IPS-20b (cell line): ENCODE results near the gene DIS3L2.
"Not testable (repeated sequence)": the region's sequence is repeated elsewhere in the genome, so short reads cannot be mapped to it uniquely, and the experiment has no call there.

ENCODE experiments used
- H3K27ac ChIP-seq: one replicate; pipeline ENCODE4 v1.5.1; 2013; ENCODE audit warnings: low read length
- H3K27me3 ChIP-seq: 2 replicates; pipeline ENCODE4 v1.6.1; 2013; ENCODE audit warnings: mild to moderate bottlenecking, low read length, inconsistent platforms; ENCODE audit not compliant: insufficient read depth
- H3K36me3 ChIP-seq: 2 replicates; pipeline ENCODE4 v1.6.1; 2013; ENCODE audit warnings: low read depth, mild to moderate bottlenecking, inconsistent platforms, low read length, moderate library complexity; ENCODE audit not compliant: insufficient read depth
- H3K4me1 ChIP-seq: 2 replicates; pipeline ENCODE4 v1.6.1; 2013; ENCODE audit warnings: mild to moderate bottlenecking, control low read depth, inconsistent platforms, low read length, moderate library complexity; ENCODE audit not compliant: insufficient read depth
- H3K4me3 ChIP-seq: 2 replicates; pipeline ENCODE4 v1.5.1; 2013; ENCODE audit warnings: mild to moderate bottlenecking, low read length, inconsistent platforms
- H3K9ac ChIP-seq: 2 replicates; pipeline ENCODE4 v1.6.1; 2013; ENCODE audit warnings: low read depth, mild to moderate bottlenecking, inconsistent platforms, low read length, moderate library complexity
- H3K9me3 ChIP-seq: 2 replicates; pipeline ENCODE4 v1.6.1; 2013; ENCODE audit warnings: mild to moderate bottlenecking, low read depth, low read length, inconsistent platforms; ENCODE audit not compliant: insufficient read depth

The DIS3L2 gene

DNA sequence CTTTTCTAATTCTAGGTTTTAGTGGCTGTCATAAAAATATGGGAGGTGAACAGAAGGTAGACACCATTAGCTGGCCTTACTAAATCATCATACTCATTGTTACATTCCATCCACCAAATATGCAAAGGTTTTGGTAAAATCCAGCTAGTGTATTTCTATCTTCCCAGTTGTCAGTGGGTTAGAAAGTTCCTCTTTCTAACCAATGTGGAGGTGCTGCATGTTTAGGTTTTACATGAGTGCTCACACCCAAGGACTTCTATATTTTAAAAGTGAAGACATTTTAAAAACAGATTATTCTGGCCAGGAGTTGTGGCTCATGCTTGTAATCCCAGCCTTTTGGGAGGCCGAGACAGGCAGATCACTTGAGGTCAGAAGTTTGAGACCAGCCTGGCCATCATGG lies 423.0 kb downstream of the DIS3L2 start:
- Histone ChIP-seq H3K36me3 (no peaks in the 10 kb centered on the region), H3K27ac (no peak overlapping the region), H3K9ac (no peak overlapping the region), H3K4me3 (no peak overlapping the region), H3K27me3 (peaks cover 60% of the 10 kb centered on the region), H3K4me1 (peaks cover 5% of the 10 kb centered on the region), H3K9me3 (no peaks in the 10 kb centered on the region)

DNA sequence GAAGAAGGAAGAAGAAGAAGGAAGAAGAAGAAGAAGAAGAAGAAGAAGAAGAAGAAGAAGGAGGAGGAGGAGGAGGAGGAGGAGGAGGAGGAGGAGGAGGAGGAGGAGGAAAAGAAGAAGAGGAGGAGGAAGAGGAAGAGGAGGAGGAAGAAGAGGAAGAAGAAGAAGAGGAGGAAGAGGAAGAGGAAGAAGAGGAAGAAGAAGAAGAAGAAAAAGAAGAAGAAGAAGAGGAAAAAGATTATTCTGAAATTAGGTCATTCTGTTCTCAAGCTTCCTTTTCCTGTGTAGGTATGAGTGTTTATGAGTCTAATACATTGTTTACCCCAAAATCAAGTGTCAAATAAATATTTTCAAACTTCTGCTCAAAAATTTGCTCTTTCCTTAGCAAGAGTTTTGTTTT lies 423.5 kb downstream of the DIS3L2 start:
- not testable (repeated sequence) for H3K4me3 ChIP-seq, H3K27ac ChIP-seq, H3K36me3 ChIP-seq, H3K9me3 ChIP-seq, H3K9ac ChIP-seq, H3K4me1 ChIP-seq
- peaks cover 66% of the 10 kb centered on the region for H3K27me3 ChIP-seq

DNA sequence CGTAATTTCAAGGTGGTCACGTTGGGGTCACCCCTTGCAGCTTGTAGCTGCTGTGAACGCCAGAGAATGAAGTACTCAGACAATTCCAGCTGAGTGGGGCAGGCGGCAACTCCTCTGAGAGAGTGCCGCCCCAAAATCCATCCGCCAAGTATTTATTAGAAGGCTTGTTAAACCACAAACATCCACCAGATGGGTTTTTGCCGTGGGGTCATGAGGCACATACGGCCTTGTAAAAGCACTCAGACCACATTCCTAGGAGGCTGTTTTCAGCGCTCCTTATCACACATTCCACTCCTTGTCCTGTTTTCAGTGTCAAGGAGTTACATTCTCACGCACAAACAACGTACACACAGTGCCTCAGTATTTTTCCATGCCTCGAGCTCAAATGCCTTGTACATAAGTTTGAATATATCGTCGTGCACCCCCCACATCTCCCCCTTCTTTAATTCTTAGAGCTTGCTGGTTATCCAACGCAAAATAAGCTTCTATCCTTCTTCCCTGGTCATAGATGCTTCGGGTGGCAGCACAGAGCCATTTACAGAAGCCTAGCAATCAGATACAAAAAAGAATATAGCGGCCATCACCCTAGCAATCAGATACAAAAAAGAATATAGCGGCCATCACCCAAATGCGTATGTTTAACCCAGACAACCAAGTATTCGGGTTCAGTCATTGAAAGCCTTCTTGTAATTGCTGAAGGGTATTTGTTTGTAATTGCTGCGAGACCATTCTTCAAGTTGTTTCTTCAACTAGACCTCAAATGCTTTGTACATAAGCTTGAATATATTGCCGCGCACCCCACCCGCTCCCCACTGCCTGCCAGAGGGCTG lies 424.4 kb downstream of the DIS3L2 start:
- H3K27me3 ChIP-seq: peaks cover 73% of the 10 kb centered on the region
- H3K9me3 ChIP-seq: no peaks in the 10 kb centered on the region
- H3K9ac ChIP-seq: no peak overlapping the region
- H3K4me3 ChIP-seq: peak overlapping the region; percentile 56
- no peak overlapping the region for H3K27ac ChIP-seq
- H3K36me3 ChIP-seq: no peaks in the 10 kb centered on the region
- peaks cover 10% of the 10 kb centered on the region for H3K4me1 ChIP-seq

DNA sequence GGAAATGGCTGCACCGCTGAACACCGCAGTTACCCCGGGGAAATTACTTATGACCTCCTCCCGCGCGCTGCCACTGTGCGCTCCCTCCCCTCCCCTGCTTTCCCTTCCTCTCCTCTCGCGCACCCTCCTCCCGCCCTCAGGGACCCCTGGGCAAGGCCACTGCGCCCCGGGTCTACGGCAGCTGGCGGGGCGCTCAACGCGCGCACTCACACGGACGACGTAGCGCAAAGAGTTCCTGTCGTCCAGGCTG lies 424.9 kb downstream of the DIS3L2 start:
- H3K9ac ChIP-seq: no peak overlapping the region
- H3K4me3 ChIP-seq: peak overlapping the region; percentile 56
- peaks cover 10% of the 10 kb centered on the region for H3K4me1 ChIP-seq
- H3K36me3 ChIP-seq: no peaks in the 10 kb centered on the region
- no peaks in the 10 kb centered on the region for H3K9me3 ChIP-seq
- no peak overlapping the region for H3K27ac ChIP-seq
- H3K27me3 ChIP-seq: peaks cover 73% of the 10 kb centered on the region
